ENCODE data around the gene CHCHD3. TPM values are rescaled to one million over a fixed set of nuclear protein-coding genes. Genes with fewer than 3 reads are reported as not detected.

Gene CHCHD3
- total and polyA plus RNA-seq, 2 of the 4 experiments (the other 2 are of a cell fraction) = 56.9 to 141 TPM

DNA sequence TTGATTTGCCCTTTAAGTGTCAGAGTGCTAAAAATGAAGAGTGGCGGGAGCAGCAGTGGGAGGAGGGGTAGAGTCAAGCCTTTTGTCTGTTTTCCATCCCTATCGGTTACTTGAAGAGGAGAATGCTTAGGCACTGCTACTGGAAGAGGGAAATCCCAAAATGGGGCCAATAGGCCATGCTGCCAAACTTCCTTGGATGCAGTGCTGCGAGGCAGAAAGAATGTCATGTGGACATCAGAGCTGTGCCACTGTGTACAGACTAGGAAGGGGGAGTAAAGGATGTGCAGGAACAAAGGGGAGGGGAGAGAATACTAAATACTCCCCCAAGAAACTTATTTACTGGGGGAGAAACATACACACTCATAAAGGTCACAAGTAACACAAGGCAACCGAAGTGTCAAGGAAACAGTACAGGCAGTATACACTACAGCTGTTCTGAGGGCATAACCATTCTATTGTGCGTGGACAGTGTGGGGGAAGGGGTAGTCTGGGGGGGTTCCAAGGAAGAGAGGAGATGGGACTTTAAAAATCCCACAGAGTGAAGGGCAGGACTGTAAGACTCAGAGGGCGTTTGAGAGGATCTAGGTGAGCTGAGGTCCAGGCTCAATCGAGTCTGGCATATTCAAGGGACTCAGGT is 276.9 kb downstream of the CHCHD3 start:
- POLR2A ChIA-PET (ENCODE audit: unreplicated experiment) = no interaction called here
- Histone ChIP-seq H3K36me3 (ENCODE audit: control insufficient read depth, insufficient read depth, low read length) (no peaks in the 10 kb centered on the region), H3K9me1 (ENCODE audit: insufficient read depth, low read length) (no peaks in the 10 kb centered on the region; the same call in 1 of the 2 replicates), H3K14ac (replicated peaks; ENCODE audit: low read depth, low read length) (no peak overlapping the region), H4K20me1 (ENCODE audit: insufficient read depth, low read length) (no peaks in the 10 kb centered on the region), H3K9me3 (ENCODE audit: control insufficient read depth, insufficient read depth, low read length) (no peaks in the 10 kb centered on the region), H3K79me1 (ENCODE audit: low read depth in 1 of 2, low read length in 2 of 2) (peaks cover 0 to 3% of the 10 kb centered on the region in 2 experiments; a peak in 1 of 4 replicates), H2BK120ac (ENCODE audit: low read depth, low read length) (no peak overlapping the region), H3K4me2 (ENCODE audit: low read depth, low read length) (no peak overlapping the region), H2BK5ac (ENCODE audit: low read depth, low read length, poor library complexity, severe bottlenecking) (no peak overlapping the region), H3K27me3 (ENCODE audit: control insufficient read depth, insufficient read depth, low read length) (no peaks in the 10 kb centered on the region), H2BK15ac (ENCODE audit: low read depth, low read length) (no peak overlapping the region), H2AK5ac (ENCODE audit: low read depth, low read length) (no peak overlapping the region), H3K18ac (ENCODE audit: low read depth, low read length) (no peak overlapping the region), H3K9ac (ENCODE audit: low read depth, low read length) (no peak overlapping the region), H3K56ac (ENCODE audit: extremely low read depth, insufficient read depth, low read length) (no peak overlapping the region), H2AFZ (replicated peaks; ENCODE audit: low read length, poor library complexity) (no peak overlapping the region), H3K4ac (ENCODE audit: low read depth, low read length) (no peak overlapping the region), H4K91ac (ENCODE audit: insufficient read depth, low read depth, low read length) (no peak overlapping the region), H2BK20ac (ENCODE audit: low read depth, low read length) (no peak overlapping the region), H4K8ac (ENCODE audit: low read depth in 2 of 2, low read length in 2 of 2) (no peak overlapping the region), H3K4me1 (ENCODE audit: control insufficient read depth, insufficient read depth, low read length) (no peaks in the 10 kb centered on the region), H2AK9ac (replicated peaks; ENCODE audit: low read depth, low read length, poor library complexity) (no peak overlapping the region), H3K23ac (ENCODE audit: low read depth, low read length) (no peak overlapping the region), H3K27ac (ENCODE audit: insufficient read depth, low read length) (no peak overlapping the region), H4K5ac (ENCODE audit: low read depth, low read length) (no peak overlapping the region), H3K4me3 (ENCODE audit: insufficient read depth, low read depth, low read length) (no peak overlapping the region)
- no peak for DNase-seq
- no peak for ATAC-seq (ENCODE audit: low read depth)
- TF ChIP-seq NFE2L2 (IDR thresholded peaks at IDR 0.05; ENCODE audit: low read depth, low read length) (no peak), MXI1 (IDR thresholded peaks at IDR 0.05; ENCODE audit: borderline replicate concordance, low read depth, low read length) (no peak), POLR2A (IDR thresholded peaks at IDR 0.05; ENCODE audit: low read depth, low read length) (no peak), RFX5 (IDR thresholded peaks at IDR 0.05; ENCODE audit: low read depth, low read length) (no peak), FOS (IDR thresholded peaks at IDR 0.05; ENCODE audit: low read depth, low read length) (no peak), MAFK (IDR thresholded peaks at IDR 0.05; ENCODE audit: low read depth, low read length) (no peak), MAZ (IDR thresholded peaks at IDR 0.05; ENCODE audit: borderline replicate concordance, low read depth, low read length) (no peak), RCOR1 (IDR thresholded peaks at IDR 0.05; ENCODE audit: insufficient replicate concordance, low read length) (no peak), CHD1 (IDR thresholded peaks at IDR 0.05; ENCODE audit: low read depth, low read length) (no peak), BHLHE40 (IDR thresholded peaks at IDR 0.05; ENCODE audit: low read depth, low read length) (no peak), CEBPB (IDR thresholded peaks at IDR 0.05; ENCODE audit: low read depth, low read length) (no peak), RAD21 (IDR thresholded peaks at IDR 0.05; ENCODE audit: low read length) (no peak)
- TF ChIP-seq, protein P1, sequence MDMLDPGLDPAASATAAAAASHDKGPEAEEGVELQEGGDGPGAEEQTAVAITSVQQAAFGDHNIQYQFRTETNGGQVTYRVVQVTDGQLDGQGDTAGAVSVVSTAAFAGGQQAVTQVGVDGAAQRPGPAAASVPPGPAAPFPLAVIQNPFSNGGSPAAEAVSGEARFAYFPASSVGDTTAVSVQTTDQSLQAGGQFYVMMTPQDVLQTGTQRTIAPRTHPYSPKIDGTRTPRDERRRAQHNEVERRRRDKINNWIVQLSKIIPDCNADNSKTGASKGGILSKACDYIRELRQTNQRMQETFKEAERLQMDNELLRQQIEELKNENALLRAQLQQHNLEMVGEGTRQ (IDR thresholded peaks at IDR 0.05; ENCODE audit: low read depth, low read length) = no peak
- TF ChIP-seq, protein P2, sequence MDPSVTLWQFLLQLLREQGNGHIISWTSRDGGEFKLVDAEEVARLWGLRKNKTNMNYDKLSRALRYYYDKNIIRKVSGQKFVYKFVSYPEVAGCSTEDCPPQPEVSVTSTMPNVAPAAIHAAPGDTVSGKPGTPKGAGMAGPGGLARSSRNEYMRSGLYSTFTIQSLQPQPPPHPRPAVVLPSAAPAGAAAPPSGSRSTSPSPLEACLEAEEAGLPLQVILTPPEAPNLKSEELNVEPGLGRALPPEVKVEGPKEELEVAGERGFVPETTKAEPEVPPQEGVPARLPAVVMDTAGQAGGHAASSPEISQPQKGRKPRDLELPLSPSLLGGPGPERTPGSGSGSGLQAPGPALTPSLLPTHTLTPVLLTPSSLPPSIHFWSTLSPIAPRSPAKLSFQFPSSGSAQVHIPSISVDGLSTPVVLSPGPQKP (IDR thresholded peaks at IDR 0.05; ENCODE audit: borderline replicate concordance, low read depth, low read length) = no peak
- intact Hi-C loops (cut with micrococcal nuclease) (no loop called here), in situ Hi-C loops (cut with MboI; ENCODE audit: low sequenced_read_pairs) (no loop called here), dilution Hi-C loops (cut with HindIII; ENCODE audit: low sequenced_read_pairs, unreplicated experiment) (no loop called here)
- no CpG with 5 or more reads among the region's 7 CpGs for WGBS, 2 experiments (ENCODE audit: extremely low coverage in 2 of 2, insufficient read length in 1 of 2)
- CTCF ChIA-PET = no interaction called here
- BruUV-seq (replicated peaks) = no TSS peak
